DMS53 treated with DMSO at 0.1 percent for 48 hours (cell line): ENCODE measurements around the gene TNFRSF21.
"Not testable (repeated sequence)": the region's sequence is repeated elsewhere in the genome, so short reads cannot be mapped to it uniquely, and the experiment has no call there.

Experiments
- DNase-seq: peaks from one replicate; lab custom pipeline; 2025; ENCODE audit not compliant: unreplicated experiment; lab: John Stamatoyannopoulos, UW

The TNFRSF21 gene, protein sequence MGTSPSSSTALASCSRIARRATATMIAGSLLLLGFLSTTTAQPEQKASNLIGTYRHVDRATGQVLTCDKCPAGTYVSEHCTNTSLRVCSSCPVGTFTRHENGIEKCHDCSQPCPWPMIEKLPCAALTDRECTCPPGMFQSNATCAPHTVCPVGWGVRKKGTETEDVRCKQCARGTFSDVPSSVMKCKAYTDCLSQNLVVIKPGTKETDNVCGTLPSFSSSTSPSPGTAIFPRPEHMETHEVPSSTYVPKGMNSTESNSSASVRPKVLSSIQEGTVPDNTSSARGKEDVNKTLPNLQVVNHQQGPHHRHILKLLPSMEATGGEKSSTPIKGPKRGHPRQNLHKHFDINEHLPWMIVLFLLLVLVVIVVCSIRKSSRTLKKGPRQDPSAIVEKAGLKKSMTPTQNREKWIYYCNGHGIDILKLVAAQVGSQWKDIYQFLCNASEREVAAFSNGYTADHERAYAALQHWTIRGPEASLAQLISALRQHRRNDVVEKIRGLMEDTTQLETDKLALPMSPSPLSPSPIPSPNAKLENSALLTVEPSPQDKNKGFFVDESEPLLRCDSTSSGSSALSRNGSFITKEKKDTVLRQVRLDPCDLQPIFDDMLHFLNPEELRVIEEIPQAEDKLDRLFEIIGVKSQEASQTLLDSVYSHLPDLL

DNA sequence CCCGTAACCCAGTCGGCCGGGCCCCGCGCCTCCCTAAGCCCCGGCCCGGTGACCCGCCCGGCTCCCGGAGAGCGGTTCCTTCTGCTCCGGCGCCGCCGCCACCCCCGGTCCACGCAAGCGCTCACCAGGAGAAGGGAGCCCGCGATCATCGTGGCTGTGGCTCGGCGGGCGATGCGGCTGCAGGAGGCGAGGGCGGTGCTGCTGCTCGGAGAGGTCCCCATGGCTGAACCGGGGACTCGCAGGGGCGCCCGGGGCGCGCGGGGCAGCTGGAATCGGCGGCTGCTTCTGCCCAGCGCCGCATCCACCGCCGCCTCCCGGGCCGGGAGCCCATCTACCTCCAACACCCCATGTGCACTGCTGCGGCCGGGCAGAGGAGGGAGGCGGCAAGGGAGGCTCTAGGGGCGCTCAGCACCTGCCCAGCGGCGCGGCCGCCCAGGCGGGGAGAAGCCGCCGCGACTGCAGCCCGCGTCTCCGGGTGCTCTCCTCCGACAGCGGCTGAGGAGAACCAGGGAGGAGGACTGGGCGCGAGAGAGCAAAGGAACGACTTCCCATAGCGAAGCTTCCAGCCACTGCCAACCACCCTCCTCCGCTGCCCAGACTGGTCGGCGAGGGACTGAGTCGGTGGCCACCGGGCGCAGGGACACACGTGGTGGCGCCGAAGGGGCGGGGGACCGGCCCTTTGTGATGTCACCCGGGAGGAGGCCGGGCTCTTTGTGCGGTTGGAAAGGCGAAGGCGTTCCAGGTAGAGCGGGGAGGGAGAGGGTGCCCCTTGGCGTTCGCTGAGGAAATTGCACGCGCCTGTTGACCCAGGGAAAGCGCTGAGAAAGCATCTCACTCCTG, at the start of gene TNFRSF21:
TSS of gene TNFRSF21 (minus strand) at position 615 of the 840 bp plus-strand sequence. CDS start at position 221, 394 bp downstream.
- DNase-seq = peak; percentile 93

DNA sequence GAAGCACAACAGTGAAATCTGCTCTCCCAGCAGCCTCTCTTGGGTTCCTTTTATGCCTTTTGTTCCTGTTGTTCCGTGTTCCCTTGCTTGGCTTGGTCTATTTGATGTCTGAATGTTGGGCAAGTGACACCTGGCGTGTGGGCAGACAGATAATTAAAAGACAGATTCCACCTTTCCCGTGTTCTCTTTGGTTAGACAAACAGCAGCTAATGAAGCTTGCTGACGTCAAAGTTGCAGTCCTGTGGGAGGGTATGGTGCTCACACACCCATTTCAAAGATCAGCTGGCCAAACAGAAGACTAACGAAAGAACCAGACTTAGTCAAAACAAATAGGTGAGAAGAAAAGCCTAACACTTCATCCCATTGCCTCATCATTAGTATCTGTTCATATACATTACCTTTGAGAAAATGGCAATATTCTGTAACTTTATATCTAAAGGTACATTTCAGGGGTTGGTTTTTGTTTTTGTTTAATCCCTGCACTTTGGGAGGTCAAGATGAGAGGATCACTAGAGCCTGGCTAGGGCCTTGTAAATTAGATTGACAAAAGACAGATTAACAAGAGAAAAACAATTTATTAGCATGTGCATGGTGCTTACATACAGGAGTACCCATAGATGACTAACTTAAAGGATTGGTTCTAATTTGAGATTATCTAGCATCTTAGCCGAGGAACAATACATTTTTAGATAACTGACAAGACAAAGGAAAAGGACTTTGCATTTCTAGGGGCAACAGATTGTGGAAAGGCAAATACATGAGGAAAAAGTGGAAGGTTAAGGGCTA, 48.9 kb upstream of the TNFRSF21 start:
- DNase-seq = peak; percentile 82

DNA sequence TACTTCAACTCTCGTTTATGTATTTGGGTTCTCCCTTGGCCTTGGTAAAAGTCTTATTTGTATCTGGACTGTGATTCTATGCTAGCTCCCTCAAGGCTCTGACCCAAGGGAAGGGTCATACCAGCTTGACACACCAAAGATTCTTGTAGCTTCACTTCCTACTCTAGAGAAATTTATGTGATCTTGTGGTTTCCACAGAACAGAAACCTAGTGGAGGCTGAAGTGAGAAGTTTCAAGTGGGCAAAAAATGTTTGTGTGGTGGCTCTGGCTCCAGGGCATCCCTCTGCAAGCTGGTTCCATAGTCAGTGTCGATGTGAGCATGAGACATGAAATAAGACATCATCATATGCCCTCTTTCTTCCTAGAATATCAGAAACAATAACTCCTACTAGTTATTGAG, 48.1 kb upstream of the TNFRSF21 start:
- DNase-seq = no peak

DNA sequence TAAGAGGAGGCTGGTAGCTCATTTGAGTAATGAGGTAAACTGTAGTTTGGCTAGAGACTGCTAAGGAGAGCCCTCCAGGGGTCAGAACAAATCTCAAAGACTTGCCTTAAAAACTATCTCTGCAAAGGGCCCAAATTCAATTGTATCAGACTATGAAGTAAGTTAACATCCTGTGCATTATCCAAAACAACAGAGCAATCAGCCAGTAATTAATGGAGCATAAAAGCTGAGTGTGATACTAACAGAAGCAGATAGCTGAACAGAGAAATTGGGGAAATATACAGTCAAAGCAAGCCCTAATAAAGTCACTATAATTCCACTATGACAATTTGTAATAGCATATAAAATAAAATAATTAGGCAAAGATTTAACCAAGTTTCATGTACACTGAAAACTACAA, 45.8 kb upstream of the TNFRSF21 start:
- DNase-seq = no peak

DNA sequence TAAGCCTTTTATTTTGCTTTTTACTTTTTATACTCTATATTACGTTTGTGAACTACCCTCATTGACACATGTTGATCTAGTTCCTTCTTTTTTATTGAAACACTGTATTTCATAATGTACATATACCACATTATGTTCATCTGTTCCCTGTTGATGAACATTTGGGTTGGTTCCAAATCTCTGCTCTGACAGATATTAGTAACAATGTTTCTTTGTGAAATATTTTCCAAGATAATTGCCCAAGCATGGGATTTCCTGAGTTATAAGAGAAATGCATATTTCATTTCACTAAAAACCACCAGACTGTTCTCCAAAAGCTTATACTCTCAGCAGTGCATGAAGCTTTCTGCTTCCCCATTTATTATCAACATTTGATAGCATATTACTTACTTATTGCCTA, 44.2 kb upstream of the TNFRSF21 start:
- no peak for DNase-seq

DNA sequence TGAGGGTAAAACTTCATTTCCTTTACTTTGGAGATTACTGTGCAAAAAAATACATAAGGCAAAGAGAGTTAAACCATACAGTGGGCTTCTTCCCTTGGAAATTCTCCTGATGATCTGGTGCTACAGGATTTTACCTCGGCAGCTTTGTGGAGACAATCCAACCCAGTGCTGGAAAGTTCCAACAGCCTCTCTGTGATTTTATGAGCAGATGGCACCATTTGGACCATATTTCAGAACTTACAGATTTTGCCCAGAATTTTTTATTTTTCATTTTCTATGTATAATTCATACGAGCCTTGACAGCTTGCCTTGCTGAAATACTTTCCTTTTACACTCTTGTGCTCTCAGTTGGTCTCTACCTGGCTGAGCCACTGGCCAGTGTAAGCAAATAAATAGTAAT, 43.3 kb upstream of the TNFRSF21 start:
- DNase-seq = no peak

DNA sequence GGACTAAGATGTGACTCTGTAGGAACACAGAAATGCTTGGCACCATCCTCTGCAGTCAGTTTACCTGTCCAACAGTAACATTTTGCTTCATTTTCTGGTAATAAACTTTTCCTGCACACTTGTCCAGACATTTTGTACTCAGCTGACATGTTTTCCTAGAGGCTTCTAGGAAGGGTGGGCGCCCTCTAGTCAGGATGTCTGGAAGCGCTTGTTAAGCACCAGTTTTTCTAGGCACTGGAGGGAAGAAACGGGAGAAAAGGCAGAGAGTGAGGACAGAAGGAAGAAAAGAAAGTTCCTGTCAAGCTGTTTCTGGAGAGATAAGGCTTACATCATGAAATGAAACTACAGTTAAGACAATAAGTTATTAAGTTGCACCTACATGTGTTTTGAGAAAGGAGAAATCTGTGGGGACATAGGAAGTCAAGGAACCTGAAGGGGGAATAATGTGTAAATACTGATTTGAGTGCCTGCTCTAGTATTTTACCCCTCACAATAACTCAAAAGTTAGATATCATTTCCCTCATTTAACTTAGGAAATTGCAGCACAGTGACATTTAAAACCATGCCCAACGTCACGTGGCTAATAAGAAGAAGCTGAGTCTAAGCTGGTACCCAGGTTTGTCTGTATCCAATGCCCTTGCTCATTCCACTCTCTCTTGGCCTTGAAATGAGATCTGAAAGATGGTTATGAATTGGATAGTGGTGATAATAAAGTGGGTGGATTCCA, 42.7 kb upstream of the TNFRSF21 start:
- no peak for DNase-seq

DNA sequence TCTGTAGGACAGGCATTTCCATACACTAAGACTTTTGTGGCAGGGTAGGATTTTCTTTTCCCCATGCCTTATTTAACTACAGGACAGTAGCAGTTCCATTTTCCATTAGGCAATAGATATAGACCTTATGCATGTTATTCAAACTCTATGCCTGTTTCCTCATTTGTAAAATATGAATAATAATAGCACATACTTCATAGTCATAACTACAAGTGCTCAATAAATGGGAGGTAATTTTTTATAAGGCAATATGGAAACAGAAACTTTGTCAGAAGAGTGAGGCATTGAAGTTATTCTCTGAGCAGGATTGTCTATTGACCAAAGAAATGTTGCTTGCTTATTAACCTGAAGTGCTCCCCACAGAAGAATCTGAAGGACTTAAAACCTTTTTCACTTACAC, 41.9 kb upstream of the TNFRSF21 start:
- no peak for DNase-seq

DNA sequence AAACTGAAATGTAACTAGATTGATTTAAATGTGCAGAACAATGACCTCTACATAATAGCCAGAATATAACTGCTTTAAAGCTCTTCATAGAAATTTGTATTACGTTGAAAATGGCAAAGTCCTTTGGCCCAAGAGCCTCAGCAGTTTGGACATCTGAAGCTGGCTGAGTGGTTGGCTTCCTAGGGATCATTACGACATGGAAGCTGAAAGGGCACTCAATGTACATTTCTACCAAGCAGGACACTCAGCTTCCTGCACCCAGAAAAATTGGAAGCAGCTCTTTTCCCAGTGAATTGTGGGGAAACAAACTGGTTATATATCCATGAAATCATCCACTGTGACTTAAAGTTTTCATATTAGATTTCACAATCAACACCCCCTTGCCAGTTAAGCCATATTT, 40.2 kb upstream of the TNFRSF21 start:
- no peak for DNase-seq

DNA sequence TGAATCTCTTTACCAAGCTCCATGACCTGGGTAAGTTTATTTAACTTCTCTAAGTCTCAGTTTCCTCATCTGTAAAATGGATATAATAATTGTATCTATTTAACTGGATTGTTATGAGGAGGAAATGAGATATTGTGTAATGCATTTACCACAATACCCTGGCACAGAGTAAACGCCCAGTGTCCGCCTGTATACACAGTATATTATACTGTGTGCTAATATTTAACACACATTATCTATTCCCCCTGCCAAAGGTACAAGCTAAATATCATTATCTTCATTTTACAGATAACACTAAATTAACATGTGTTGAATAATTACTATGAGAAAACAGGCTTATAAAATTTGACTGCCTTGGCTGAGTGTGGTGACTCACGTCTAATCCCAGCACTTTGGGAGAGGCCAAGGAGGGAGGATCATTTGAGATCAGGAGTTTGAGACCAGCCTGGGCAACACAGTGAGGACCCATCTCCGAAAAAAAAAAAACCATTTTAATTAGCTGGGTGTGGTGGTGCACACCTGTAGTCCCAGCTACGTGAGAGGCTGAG, 38.7 kb upstream of the TNFRSF21 start:
- DNase-seq = no peak

DNA sequence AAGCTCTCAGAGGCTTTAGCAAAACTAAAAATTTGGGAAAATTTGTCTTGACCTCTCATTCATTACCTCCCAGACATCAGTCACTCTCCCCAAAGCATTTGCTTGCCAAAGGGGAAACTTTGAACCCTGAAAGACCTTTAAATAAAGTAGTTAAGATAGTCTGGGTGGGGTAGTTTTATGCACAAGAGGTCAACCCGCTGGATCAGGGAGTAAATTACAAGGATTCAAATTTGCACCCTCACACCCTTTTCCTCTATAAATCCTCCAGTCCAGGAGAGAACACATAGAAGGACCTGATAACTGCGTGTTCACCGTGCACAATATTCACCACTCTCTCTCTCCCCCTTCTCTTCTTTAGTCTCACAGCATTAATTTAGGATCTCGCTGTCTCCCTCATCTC, 36.1 kb upstream of the TNFRSF21 start:
- DNase-seq = no peak

DNA sequence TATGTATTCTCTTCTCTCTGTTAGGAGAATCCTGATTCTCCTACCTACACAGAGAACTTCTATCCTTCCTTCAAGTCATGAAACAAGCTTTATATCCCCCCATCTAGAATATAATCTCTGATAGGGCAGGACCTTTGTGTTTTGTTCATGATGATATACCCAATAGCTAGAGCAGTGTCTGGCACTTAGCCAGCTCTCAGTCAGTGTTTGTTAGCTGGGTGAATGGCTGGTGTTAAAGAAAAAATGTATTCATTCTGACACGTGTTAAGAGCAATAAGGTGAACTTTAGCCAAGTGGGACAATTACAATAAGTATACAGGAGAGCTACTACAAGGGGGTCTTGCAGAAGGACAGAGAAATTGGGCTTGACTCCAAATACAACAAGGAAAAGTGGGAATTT, 34.3 kb upstream of the TNFRSF21 start:
- DNase-seq = no peak

DNA sequence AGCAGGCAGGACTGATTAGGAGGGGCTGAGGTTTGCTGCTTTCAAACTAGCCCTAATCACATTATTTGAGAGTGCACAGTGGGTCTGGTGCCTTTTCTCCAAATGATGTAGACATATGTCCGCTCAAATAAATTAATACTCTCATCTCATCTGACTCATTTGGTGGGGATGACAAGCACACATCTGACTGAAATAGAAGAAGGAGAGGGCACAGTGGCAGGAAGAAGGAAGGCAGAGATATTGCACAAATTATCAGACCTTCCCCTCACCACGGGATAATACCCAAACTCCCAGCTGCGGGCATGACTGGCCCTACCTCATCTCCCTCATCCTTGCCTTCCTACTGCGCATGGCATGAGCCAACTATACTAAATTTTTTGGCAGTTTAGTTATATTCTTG, 33.9 kb upstream of the TNFRSF21 start:
- DNase-seq = no peak

DNA sequence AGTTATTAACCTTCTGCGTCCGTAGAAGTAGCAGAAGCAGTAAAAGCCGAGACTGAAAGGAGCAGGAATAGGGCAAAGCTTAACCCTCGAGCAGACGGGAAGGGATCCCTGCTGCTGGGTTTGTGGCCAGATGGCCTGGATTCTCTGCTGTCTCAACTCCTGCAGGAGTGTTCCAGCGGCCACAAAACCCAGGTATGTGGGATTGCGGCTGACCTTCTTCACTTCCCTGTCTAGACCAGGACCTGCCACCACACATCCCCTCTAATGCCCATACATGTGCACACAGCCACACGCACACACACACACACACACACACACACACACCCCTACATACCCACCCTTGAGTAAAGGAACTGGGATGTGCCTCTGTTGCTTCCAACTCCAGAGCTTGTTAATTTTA, 33.1 kb upstream of the TNFRSF21 start:
- no peak for DNase-seq

DNA sequence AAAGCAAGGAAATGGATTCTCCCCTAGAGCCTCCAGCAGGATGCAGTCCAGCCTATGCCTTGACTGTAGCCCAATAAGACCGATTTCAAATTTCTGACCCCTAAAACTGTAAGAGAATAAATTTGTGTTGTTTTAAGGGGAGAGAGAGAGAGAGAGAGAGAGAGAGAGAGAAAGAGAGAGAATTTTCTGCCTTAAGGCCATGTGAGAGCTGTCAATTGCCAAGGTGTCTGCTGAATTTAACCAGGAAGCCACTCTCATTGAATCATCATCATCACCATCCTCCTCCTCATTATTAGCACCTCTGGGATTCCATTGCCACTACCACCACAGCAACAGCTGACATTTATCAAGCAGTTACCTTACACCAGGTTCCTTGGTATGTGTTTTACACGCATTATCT, 27.8 kb upstream of the TNFRSF21 start:
- no peak for DNase-seq

DNA sequence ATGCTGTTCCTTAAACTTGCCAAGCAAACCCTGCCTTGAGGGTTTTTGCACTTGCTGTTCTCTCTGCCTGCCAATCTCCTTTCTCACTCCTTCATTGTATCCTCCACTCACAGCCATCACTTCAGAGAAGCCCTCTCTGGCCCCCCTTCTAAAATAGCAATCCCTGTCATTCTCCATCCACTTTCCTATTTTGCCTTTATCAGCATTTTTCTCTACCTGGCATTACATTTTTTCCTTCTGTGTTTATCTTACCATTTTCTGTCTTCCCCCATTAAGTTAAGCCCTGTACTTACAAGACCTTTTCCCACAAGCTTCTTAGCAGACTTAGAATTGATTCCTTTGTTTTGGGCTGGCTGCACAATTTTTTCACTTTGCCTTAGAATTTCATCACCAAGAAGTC, 26.6 kb upstream of the TNFRSF21 start:
- no peak for DNase-seq

DNA sequence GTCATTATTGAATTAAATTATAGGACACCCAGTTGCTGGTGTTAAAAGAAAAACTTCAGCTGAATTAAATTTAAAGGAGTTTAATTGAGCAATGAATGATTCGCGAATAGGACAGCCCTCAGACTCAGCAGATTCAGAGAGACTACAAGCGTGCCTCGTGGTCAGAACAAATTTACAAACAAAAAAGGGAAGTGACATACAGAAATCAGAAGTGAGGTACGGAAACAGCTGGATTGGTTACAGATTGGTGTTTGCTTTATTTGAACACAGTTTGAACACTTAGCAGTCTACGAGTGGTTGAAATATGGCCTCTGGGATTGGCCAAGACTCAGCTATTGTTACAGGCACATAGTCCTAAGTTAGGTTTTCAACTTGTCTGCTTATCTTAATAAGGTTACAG, 25.8 kb upstream of the TNFRSF21 start:
- no peak for DNase-seq

DNA sequence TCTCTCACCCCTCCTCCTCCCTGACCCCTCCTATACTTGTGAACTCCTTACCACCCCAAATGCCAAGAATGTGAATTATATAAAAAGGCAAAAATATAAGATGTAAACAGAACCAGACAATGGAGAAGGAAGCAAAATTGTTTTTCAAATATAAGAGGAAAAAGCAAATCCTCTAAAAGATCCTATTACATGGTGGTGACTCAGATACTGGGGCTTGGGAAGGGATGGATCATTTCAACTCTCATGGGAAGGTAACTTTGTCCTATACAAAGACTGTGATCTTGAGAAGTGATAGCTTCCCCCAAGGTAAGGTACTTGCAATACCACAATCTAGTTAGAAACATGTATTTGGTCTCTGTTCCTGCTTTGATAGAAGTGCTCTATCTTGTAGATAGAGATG, 24.6 kb upstream of the TNFRSF21 start:
- DNase-seq = peak; percentile 22

DNA sequence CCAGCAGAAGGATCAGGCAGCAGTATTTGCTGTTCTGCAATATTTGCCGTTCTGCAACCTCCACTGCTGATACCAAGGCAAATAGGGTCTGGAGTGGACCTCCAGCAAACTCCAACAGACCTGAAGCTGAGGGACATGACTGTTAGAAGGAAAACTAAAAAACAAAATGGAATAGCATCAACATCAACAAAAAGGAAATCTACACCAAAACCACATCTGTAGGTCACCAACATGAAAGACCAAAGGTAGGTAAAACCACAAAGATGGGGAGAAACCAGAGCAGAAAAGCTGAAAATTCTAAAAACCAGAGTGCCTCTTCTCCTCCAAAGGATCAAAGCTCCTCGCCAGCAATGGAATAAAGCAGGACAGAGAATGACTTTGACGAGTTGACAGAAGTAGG, 18.9 kb upstream of the TNFRSF21 start:
- DNase-seq = not testable (repeated sequence)

DNA sequence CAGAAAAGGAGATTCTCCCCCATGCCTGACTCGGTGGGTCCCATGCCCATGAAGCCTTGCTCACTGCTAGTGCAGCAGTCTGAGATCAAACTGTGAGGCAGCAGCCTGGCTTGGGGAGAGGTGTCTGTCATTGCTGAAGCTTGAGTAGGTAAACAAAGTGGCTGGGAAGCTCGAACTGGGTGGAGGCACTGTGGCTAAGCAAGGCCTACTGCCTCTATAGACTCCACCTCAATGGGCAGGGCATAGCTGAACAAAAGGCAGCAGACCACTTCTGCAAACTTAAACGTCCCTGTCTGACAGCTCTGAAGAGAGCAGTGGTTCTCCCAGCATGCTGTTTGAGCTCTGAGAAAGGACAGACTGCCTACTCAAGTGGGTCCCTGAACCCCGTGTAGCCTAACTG, 18.4 kb upstream of the TNFRSF21 start:
- DNase-seq = not testable (repeated sequence)
